Activated naive CD4-positive, alpha-beta T cell treated with anti-CD3 and anti-CD28 coated beads, Interleukin-2, amount 50 U/mL, for 24 hours (primary cell): ENCODE results near the gene USHBP1.

Experiments
- H3K27ac Mint-ChIP-seq: one replicate; pipeline ENCODE4 v1.8.0; 2021; ENCODE audit warnings: mild to moderate bottlenecking, mixed read lengths
- H3K27me3 Mint-ChIP-seq: one replicate; pipeline ENCODE4 v1.8.0; 2021; ENCODE audit warnings: mixed read lengths
- H3K36me3 Mint-ChIP-seq: one replicate; pipeline ENCODE4 v1.8.0; 2021; ENCODE audit warnings: mixed read lengths
- H3K4me1 Mint-ChIP-seq: one replicate; pipeline ENCODE4 v1.8.0; 2021; ENCODE audit warnings: mixed read lengths
- H3K4me3 Mint-ChIP-seq: one replicate; pipeline ENCODE4 v1.8.0; 2021; ENCODE audit warnings: mild to moderate bottlenecking, mixed read lengths
- H3K9me3 Mint-ChIP-seq: one replicate; pipeline ENCODE4 v1.8.0; 2021; ENCODE audit warnings: mixed read lengths

The USHBP1 gene, protein sequence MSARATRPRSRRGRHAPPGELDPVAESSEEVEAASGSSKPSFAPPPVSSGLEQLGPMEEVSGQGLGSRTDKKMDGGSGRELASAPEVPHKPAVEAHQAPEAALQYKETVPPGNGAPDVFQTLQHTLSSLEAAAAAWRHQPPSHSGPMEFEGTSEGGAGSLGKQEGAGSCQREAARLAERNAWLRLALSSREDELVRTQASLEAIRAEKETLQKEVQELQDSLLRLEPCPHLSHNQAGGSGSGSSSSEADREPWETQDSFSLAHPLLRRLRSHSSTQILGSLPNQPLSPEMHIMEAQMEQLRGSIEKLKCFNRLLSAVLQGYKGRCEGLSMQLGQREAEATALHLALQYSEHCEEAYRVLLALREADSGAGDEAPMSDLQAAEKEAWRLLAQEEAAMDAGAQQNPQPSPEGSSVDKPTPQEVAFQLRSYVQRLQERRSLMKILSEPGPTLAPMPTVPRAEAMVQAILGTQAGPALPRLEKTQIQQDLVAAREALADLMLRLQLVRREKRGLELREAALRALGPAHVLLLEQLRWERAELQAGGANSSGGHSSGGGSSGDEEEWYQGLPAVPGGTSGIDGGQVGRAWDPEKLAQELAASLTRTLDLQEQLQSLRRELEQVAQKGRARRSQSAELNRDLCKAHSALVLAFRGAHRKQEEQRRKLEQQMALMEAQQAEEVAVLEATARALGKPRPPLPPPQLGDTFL

DNA sequence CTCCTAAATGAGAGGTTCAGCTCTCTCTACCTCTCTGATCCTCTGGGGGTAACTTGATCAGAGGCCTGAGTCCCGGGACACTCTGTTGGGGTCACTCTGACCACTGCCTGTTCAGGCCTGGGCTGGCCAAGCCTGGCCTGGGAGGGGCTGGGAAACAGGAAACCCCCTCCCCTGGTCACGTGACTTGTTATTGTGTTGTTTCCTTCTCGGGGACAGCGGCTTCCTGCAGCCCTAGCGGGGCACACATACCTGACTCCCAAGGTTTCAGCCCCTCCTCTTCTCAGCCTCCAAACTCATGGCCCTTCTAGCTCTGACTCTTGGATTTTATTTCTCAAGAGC lies at the start of gene USHBP1:
TSS of gene USHBP1 (minus strand) at position 105 of the 339 bp plus-strand sequence. CDS start 446 bp downstream, outside the sequence.
- H3K4me1 Mint-ChIP-seq, result peaks cover 28% of the 10 kb centered on the region
- peak within 1 kb of the TSS; percentile 55 for H3K27ac Mint-ChIP-seq
- no peaks in the 10 kb centered on the region for H3K36me3 Mint-ChIP-seq
- H3K27me3 Mint-ChIP-seq, result no peaks in the 10 kb centered on the region
- H3K4me3 Mint-ChIP-seq, result no peak within 1 kb of the TSS
- H3K9me3 Mint-ChIP-seq, result no peaks in the 10 kb centered on the region

DNA sequence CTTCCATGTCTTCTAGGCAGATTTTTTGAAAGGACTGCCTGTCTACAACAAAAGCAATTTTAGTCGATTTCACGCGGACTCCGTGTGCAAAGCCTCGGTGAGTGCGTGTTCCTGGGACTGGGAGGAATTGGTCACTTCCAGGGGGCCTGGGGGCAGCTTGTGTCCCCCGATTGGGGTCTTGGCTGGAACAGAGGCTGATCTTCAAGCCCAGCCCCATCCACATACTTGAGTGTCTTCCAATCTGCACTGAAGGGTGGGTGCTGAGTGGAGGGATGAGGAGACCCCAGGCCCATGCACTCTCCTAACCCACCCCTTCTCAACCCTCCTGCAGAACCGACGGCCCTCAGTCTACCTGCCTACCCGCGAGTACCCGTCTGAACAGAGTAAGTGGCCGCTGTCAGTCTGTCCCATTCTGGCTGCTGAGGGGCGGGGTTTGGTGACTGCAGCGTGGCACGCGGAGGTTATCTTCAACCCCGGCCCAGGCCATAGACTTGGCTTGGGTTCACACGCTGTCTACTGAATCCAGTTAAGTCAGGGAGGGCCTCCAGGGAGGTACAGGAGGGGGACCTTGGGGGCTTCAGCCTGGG lies 49.6 kb upstream of the USHBP1 start:
- peaks cover 2% of the 10 kb centered on the region for H3K36me3 Mint-ChIP-seq
- no peaks in the 10 kb centered on the region for H3K9me3 Mint-ChIP-seq
- H3K4me1 Mint-ChIP-seq, result peaks cover 23% of the 10 kb centered on the region
- no peaks in the 10 kb centered on the region for H3K27me3 Mint-ChIP-seq
- no peak overlapping the region for H3K27ac Mint-ChIP-seq
- H3K4me3 Mint-ChIP-seq, result no peak overlapping the region

DNA sequence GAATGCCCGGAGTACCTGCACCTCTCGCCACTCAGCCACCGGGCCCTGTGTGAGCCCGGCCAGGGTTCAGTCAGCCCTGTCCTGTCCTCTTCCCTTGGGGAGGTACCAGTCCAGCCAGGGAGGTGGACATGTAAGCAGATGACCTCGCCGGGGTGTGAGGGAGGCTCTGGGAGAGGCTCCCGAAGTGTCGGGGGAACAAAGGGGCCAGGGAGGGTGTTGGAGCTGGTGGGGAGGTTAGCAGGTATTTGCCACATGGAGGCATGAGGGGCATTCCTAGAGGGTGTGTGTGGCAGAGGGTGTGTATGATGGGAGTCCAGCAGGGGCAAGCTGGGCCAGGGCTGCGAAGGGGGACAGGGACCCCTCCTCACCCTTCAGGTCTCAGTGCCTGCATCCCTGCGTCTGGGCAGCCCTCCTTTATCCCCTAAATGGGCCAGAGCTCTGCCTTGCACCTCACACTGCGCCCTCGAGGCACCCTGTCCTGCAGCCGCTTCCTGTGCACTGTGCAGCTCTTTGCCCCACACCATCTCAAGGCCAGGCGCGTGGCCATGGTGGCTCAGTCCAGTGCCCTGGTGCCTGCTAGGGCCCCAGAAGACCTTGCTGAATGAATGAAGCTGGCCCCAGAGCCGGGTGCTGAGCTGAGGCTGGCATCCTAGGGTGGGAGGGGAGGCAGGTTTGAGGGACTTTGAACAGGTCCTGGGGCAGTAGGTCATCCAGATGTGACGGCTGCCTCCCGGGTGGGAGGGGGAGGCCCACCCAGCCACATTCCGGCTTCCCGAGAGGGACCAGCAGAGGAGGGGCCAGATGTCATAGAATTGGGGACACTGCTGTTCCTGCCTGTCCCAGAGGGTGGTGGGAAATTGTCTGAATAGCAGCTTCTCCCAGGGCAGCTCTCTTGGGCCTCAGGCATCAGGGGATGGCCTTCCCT lies 47.9 kb upstream of the USHBP1 start:
- Mint-ChIP-seq H3K27ac (no peak overlapping the region), H3K27me3 (no peaks in the 10 kb centered on the region), H3K4me3 (no peak overlapping the region), H3K4me1 (peaks cover 33% of the 10 kb centered on the region), H3K36me3 (peaks cover 2% of the 10 kb centered on the region), H3K9me3 (no peaks in the 10 kb centered on the region)

DNA sequence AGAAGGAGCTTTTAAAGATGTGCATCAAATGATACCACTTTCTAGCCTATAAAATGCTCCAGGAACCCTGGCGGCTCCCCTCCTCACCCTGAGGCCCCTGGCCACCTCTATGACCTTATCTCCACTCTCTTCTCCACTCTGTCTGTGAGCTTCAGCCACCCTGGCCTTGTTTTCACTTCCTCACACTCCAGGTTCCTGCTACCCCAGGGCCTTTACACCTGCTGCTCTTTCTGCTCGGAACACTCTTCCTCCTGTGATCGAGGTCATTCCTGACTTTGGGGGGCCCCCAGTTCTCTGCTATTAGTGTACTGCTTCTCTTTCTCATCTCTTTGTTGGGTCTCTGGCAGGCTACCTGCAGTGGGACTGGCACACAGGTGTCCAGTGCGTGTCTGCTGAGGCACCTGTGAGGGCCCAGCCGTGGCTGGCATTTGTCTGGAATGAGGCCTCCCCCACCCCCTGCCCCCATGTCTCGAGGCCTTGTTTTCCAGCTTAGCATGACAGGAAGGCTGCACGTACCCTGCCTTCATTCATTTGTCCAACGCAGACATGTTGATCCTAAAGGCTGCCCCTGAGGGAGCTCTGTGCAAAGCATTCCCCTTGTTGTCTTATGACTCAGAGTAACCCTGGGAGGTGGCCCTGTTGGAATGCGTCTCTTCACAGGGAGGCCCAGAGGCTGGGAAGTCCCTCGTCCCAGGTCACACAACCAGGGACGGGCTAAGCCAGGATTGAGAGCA lies 47.1 kb upstream of the USHBP1 start:
- peaks cover 2% of the 10 kb centered on the region for H3K36me3 Mint-ChIP-seq
- no peaks in the 10 kb centered on the region for H3K9me3 Mint-ChIP-seq
- H3K4me1 Mint-ChIP-seq, result peaks cover 35% of the 10 kb centered on the region
- H3K27me3 Mint-ChIP-seq, result no peaks in the 10 kb centered on the region
- no peak overlapping the region for H3K27ac Mint-ChIP-seq
- peak overlapping the region; percentile 62 for H3K4me3 Mint-ChIP-seq

DNA sequence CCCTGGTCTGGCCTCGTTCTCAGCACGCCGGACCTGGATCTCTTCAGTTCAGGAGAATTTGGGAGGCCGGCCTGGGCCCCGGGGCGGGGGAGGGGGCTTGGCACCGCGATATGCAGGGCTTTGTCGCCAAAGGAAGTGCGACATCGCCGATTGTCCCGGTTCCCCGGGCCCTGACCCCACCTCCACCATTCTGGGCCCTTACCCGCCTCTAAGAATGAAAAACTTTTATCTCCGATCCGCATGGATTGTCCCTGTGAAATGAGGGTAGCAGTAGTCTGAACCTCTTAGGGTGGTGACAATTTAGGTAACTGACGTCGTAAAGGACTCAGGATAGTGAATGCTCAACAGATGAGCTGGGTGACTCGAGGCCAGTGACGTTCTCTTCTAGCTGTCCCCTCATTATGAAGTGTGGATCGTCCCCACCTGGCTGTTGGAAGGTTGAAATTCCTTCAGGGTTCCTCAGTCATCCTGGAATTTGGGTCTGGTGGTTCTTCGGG lies 45.5 kb upstream of the USHBP1 start:
- peak overlapping the region; percentile 97 for H3K27ac Mint-ChIP-seq

DNA sequence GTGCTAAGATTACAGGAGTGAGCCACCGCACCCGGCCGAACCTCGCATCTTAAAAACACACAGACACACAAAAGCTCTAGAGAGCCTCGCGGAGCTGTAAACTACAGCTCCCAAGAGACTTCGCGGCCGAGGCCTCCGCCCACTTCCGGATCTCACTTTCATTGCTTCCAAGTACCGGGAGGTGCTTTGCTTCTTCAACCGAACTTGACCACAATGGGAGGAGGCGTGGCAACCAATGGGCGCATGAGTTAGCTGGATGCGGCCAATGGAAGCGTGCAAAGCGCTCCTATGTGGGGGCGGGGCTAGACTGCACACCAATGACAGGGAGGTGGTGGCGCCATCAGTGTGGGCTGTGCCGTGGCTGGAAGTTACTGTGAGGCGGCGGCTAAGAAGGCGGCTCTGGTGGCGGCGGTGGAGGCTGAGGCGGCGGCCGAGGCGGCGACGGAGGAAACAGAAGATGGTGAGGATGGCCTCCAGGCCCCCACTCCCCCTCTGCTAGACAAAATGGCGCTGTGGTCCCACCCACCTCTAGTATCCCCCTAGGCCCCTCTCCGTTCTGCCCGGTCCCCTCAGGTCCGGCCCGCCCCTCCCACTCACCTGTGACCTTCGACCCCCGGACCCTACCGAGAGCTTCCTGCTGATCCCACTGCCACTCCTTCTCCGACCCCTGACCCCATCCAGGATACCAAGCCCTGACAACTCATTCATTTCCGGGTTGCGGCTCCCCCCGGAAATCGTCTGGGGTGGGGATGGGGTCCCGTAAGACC lies 44.8 kb upstream of the USHBP1 start, which contains the start of gene DDA1:
TSS of gene DDA1 (plus strand) at position 366 of the 767 bp plus-strand sequence. CDS start at position 458, 92 bp downstream.
- Mint-ChIP-seq H3K27ac (peak within 1 kb of the TSS; percentile 97), H3K27me3 (no peaks in the 10 kb centered on the region), H3K4me3 (peak within 1 kb of the TSS; percentile 99), H3K9me3 (no peaks in the 10 kb centered on the region), H3K4me1 (peaks cover 50% of the 10 kb centered on the region), H3K36me3 (no peaks in the 10 kb centered on the region)

More for the DNA sequence above, 45.5 kb upstream of the USHBP1 start:
- Mint-ChIP-seq H3K9me3 (no peaks in the 10 kb centered on the region), H3K27me3 (no peaks in the 10 kb centered on the region), H3K36me3 (no peaks in the 10 kb centered on the region), H3K4me3 (peak overlapping the region; percentile 99), H3K4me1 (peaks cover 43% of the 10 kb centered on the region)

DNA sequence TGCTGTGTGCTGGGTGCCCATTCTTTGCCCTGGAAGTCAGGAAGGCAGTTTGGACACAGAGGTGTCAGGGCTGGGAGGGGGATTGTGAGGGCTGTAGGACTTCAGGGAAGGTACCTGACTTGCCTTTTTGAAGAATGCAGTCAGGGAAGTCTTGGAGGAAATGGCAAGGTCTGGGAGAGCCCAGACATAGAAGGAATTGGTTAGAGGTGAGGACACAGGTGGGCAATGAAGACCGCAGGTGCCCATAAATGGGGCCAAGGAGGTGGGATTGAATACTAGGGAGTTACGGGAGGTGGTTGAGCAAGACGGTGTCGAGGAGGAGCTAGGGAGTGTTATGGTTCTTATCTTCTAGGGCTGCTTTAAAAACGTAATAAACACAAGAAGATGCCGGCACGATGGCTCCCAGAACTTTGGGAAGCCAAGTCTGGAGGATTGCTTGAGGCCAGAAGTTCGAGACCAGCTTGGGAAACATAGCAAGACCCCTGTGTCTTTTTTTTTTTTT lies 43.4 kb upstream of the USHBP1 start:
- no peaks in the 10 kb centered on the region for H3K9me3 Mint-ChIP-seq
- no peaks in the 10 kb centered on the region for H3K27me3 Mint-ChIP-seq
- peak overlapping the region; percentile 72 for H3K27ac Mint-ChIP-seq
- no peaks in the 10 kb centered on the region for H3K36me3 Mint-ChIP-seq
- peak overlapping the region; percentile 57 for H3K4me3 Mint-ChIP-seq
- peaks cover 55% of the 10 kb centered on the region for H3K4me1 Mint-ChIP-seq

DNA sequence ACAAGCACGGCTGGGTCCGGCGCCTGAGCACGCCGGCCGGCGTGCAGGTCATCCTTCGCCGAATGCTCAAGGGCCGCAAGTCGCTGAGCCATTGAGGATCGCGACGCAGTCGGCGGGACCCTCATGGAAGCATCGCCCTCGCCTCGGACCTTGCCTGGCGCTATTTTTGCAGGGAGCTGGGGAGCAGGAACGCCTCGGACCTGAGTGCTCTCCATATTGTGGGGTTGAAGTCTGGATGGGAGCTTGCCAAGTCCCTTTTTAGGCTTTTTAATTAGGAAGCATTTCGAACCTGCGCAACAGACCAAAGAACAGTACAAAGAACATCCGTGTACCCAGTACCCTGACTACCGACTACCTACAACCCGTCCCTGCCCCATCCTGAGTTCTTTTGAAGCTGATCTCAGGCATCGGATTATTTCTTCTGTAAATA lies 41.8 kb upstream of the USHBP1 start:
- H3K4me1 Mint-ChIP-seq, result peaks cover 58% of the 10 kb centered on the region
- peak overlapping the region; percentile 86 for H3K27ac Mint-ChIP-seq
- H3K27me3 Mint-ChIP-seq, result no peaks in the 10 kb centered on the region
- no peaks in the 10 kb centered on the region for H3K9me3 Mint-ChIP-seq
- peak overlapping the region; percentile 91 for H3K4me3 Mint-ChIP-seq
- H3K36me3 Mint-ChIP-seq, result no peaks in the 10 kb centered on the region

DNA sequence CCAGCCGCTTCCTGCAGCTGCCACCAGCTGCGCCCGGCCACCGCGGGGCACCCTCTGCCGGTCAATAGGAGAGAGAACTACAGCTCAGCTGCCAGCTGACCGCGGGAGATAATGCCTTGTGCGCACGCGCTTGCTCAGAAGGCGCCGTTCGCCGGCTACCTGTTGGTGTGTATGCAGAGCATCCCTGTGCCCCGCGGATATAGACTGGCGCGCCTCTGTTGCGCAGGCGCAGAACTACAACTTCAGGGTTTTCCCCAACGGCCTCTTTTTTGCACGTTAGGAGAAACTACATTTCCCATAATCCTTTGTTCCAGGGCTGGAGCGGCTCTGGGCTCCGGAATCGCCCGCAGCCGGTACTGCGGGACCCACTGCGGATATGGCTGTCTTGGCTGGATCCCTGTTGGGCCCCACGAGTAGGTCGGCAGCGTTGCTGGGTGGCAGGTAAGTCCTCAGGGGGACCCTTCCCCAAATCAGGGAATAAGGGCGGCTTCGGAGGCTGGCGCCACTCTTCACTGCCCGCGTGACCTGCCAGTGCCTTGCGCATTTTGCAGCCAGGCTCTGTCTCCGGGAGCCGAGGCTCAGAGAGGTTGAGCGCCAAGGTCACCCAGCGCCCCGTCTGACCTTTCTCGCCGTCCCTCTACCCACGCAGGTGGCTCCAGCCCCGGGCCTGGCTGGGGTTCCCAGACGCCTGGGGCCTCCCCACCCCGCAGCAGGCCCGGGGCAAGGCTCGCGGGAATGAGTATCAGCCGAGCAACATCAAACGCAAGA lies 41.2 kb upstream of the USHBP1 start, which contains the start of gene MRPL34:
TSS of gene MRPL34 (plus strand) at position 356 of the 768 bp plus-strand sequence. CDS start at position 377, 21 bp downstream.
- Mint-ChIP-seq H3K36me3 (no peaks in the 10 kb centered on the region), H3K27ac (peak within 1 kb of the TSS; percentile 88), H3K27me3 (no peaks in the 10 kb centered on the region), H3K4me3 (peak within 1 kb of the TSS; percentile 91), H3K9me3 (no peaks in the 10 kb centered on the region), H3K4me1 (peaks cover 55% of the 10 kb centered on the region)

DNA sequence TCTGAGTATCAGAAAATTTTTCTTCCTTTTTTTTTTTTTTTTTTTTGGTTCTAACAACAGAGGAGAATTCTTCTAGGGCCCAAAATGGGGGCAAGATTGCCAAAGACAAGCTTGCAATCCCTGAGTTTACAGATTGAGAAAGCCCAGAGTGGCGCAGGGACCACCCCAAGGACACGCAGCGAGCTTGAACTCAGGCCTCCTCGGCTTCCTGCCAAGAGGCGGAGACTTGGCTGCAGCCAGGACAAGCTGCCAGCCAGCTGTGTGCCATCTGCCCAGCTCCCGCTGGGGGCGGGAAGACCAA lies 40.6 kb upstream of the USHBP1 start:
- H3K36me3 Mint-ChIP-seq, result no peaks in the 10 kb centered on the region
- H3K9me3 Mint-ChIP-seq, result no peaks in the 10 kb centered on the region
- peaks cover 50% of the 10 kb centered on the region for H3K4me1 Mint-ChIP-seq
- no peaks in the 10 kb centered on the region for H3K27me3 Mint-ChIP-seq
- H3K27ac Mint-ChIP-seq, result no peak overlapping the region
- peak overlapping the region; percentile 91 for H3K4me3 Mint-ChIP-seq

DNA sequence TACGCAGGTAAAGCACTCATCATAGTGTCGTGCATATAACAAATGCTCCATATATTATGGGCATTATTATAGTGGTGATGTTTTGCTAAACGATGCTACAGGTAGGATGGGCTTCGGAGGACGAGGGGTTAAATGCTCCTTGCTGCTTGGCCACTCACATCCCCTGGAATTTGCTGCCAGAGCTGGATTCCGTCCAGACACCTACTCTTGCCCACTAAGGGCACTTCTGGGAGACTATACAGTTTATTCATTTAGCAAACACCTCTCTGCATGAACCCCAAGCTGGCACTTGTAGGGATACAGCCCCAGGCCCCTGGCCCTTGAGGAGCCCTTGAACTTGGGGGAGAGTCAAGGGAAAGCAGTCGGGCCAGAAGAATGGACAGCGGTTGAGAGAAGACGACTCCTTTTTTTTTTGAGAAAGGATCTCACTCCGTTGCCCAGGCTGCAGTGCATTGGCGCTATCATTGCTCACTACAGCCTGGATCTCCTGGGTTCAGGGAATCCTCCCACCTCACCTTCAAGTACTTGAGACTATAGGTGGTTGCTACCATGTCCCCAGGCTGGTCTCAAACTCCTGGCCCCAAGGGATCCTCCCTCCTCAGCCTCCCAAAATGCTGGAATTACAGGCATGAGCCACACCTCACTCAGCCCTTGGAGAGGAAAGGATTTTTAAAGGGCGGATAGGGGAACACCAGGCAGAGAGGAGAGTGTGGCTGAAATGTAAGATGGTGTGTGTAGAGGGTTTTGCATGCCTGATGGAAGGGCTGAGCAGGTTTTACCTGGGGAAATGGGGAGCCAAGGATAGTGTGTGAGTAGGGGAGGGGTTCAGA lies 40.1 kb upstream of the USHBP1 start:
- Mint-ChIP-seq H3K4me3 (peak overlapping the region; percentile 91), H3K4me1 (peaks cover 49% of the 10 kb centered on the region), H3K9me3 (no peaks in the 10 kb centered on the region), H3K36me3 (no peaks in the 10 kb centered on the region), H3K27me3 (no peaks in the 10 kb centered on the region), H3K27ac (peak overlapping the region; percentile 88)

DNA sequence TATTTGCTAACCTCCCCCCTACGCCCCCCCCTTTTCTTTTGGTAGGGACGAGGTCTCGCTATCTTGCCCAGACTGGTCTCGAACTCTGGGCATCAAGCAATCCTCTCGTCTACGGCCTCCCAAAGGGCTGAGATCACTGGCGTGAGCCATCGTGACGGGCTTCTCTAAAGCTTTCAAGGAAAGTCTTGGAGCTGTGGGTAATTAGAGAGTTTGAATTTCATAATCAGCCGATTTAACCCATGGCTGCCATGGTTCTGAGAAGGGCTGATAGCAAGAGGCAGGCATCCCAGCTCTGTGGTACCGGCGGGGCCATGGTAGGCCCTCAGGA lies 39.4 kb upstream of the USHBP1 start:
- no peak overlapping the region for H3K27ac Mint-ChIP-seq
- H3K27me3 Mint-ChIP-seq, result no peaks in the 10 kb centered on the region
- H3K4me3 Mint-ChIP-seq, result peak overlapping the region; percentile 78
- peaks cover 43% of the 10 kb centered on the region for H3K4me1 Mint-ChIP-seq
- no peaks in the 10 kb centered on the region for H3K36me3 Mint-ChIP-seq
- no peaks in the 10 kb centered on the region for H3K9me3 Mint-ChIP-seq
